Right cardiac atrium (tissue), 5 donors: ENCODE data around the gene C11orf54. TPM values are rescaled to one million over a fixed set of nuclear protein-coding genes. Genes with fewer than 3 reads are reported as not detected.
"Not testable (repeated sequence)": the region's sequence is repeated elsewhere in the genome, so short reads cannot be mapped to it uniquely, and the experiment has no call there.

Experiments used
- ATAC-seq, 2 donors: fragments of 200-7000 bp; cut with Tn5 transposase; one replicate each; pipeline versions ENCODE4 v1.8.0 to v1.9.1; 2020; ENCODE audit warnings: moderate library complexity in 2 of 2, mild to moderate bottlenecking in 1 of 2
- DNase-seq, 3 donors: peaks; one replicate each; pipeline ENCODE4 v3.0.0-alpha.2; 2020
- H3K27ac ChIP-seq: one replicate; pipeline ENCODE4 v1.5.1; 2013; ENCODE audit warnings: mild to moderate bottlenecking, low read length, control low read depth, moderate library complexity
- H3K27me3 ChIP-seq: one replicate; pipeline ENCODE4 v1.6.1; 2013; ENCODE audit not compliant: control insufficient read depth, insufficient read depth
- H3K4me1 ChIP-seq: one replicate; pipeline ENCODE4 v1.6.1; 2013; ENCODE audit warnings: low read length; ENCODE audit not compliant: control insufficient read depth, insufficient read depth
- H3K4me3 ChIP-seq: one replicate; pipeline ENCODE4 v1.5.1; 2013; ENCODE audit warnings: low read length, control low read depth
- H3K9me3 ChIP-seq: one replicate; pipeline ENCODE4 v1.6.1; 2013; ENCODE audit warnings: low read length; ENCODE audit not compliant: control insufficient read depth
- WGBS: extraction: QIAGEN DNeasy Blood & Tissue Kit; methylation state at CpG from one replicate; pipeline ENCODE4 v1.1.7; 2013; 5-methylcytosine and 5-hydroxymethylcytosine counted together
- intact Hi-C, 4 donors: fragments of 100-400 bp; cut with DNase I; formaldehyde crosslinking; loops; one replicate each; pipeline versions ENCODE4 v1.11.0 to v1.14.0; 2022 to 2023
- polyA plus RNA-seq: library from polyadenylated mRNA; stranded (reverse); fragments of 200-250 nt; gene quantifications from one replicate; pipeline ENCODE4 v1.2.3, GENCODE V29; 2013
- total RNA-seq, 4 donors: library from RNA; stranded (reverse); fragmentation: NEBNext Ultra II Directional; extraction: Animal tissue kit (Norgen Biotek cat#: 25700); gene quantifications; one replicate each; pipeline ENCODE4 v1.2.1, GENCODE V29; 2021
- donor health status: healthy with polysubstance abuse.
- donor health status: DM: no; HTN: yes; CAD: no.
- donor health status: DM: no; HTN: no; CAD: no.
- donor health status: DM: no; HTN: yes; CAD: no; lungs with severe emphysema.
- donor health status: DM: yes; HTN: yes; CAD: no.

C11orf54 gene
- total and polyA plus RNA-seq, 5 donors, result 23.0 to 36.9 (median 30.9) TPM

GRCh38 chr11:93745005-93745755, 3.7 kb downstream of the C11orf54 start:
- intact Hi-C loops, H3K4me1 ChIP-seq, DNase-seq, H3K27me3 ChIP-seq, H3K9me3 ChIP-seq, ATAC-seq, H3K4me3 ChIP-seq: not testable (repeated sequence)
- 40% methylated on average over 12 of the region's 12 CpGs for WGBS
- peak overlapping the region; percentile 49 for H3K27ac ChIP-seq

GRCh38 chr11:93746101-93746500, 4.6 kb downstream of the C11orf54 start:
- no peak for ATAC-seq
- H3K27me3 ChIP-seq, result no peaks in the 10 kb centered on the region
- intact Hi-C loops, result no loop called here
- H3K9me3 ChIP-seq, result no peaks in the 10 kb centered on the region
- H3K4me3 ChIP-seq, result no peak overlapping the region
- H3K4me1 ChIP-seq, result peaks cover 2% of the 10 kb centered on the region
- no peak overlapping the region for H3K27ac ChIP-seq
- DNase-seq, result no peak
- WGBS, result 56% methylated on average over 2 of the region's 2 CpGs

- intact Hi-C loops, result no loop called here
- no peaks in the 10 kb centered on the region for H3K9me3 ChIP-seq
- no peak overlapping the region for H3K27ac ChIP-seq
- H3K27me3 ChIP-seq, result no peaks in the 10 kb centered on the region
- no peak overlapping the region for H3K4me3 ChIP-seq
- 93% methylated on average over 1 of the region's 1 CpG for WGBS
- peaks cover 2% of the 10 kb centered on the region for H3K4me1 ChIP-seq
- ATAC-seq (no peak), DNase-seq (no peak)
Observed at GRCh38 chr11:93747122-93747521, 5.7 kb downstream of the C11orf54 start.

GRCh38 chr11:93751001-93751400, 9.5 kb downstream of the C11orf54 start:
- Histone ChIP-seq H3K4me1 (no peaks in the 10 kb centered on the region), H3K27me3 (no peaks in the 10 kb centered on the region), H3K4me3 (no peak overlapping the region), H3K27ac (no peak overlapping the region), H3K9me3 (no peaks in the 10 kb centered on the region)
- DNase-seq, result no peak
- intact Hi-C loops, result no loop called here
- no peak for ATAC-seq
- 71% methylated on average over 1 of the region's 1 CpG for WGBS

GRCh38 chr11:93753241-93753640, 11.8 kb downstream of the C11orf54 start:
- 94% methylated on average over 2 of the region's 2 CpGs for WGBS
- H3K27ac ChIP-seq, result no peak overlapping the region
- H3K27me3 ChIP-seq, result no peaks in the 10 kb centered on the region
- no peaks in the 10 kb centered on the region for H3K4me1 ChIP-seq
- ATAC-seq, result no peak
- H3K9me3 ChIP-seq, result no peaks in the 10 kb centered on the region
- intact Hi-C loops, result no loop called here
- no peak overlapping the region for H3K4me3 ChIP-seq
- DNase-seq, result no peak

GRCh38 chr11:93756748-93757147, 15.3 kb downstream of the C11orf54 start:
- no peak for ATAC-seq
- Histone ChIP-seq H3K27ac (no peak overlapping the region), H3K4me3 (no peak overlapping the region), H3K4me1 (no peaks in the 10 kb centered on the region), H3K9me3 (no peaks in the 10 kb centered on the region), H3K27me3 (no peaks in the 10 kb centered on the region)
- WGBS, result 65% methylated on average over 3 of the region's 3 CpGs
- DNase-seq, result no peak
- intact Hi-C loops, result no loop called here

GRCh38 chr11:93757301-93757700, 15.8 kb downstream of the C11orf54 start:
- intact Hi-C loops, result no loop called here

GRCh38 chr11:93757924-93758865, 16.7 kb downstream of the C11orf54 start:
- DNase-seq (peak in 1 of 3 donors; percentile 50), ATAC-seq (peak in 1 of 2 donors; percentile 26)
- Histone ChIP-seq H3K9me3 (no peaks in the 10 kb centered on the region), H3K4me3 (no peak overlapping the region), H3K27ac (no peak overlapping the region), H3K4me1 (no peaks in the 10 kb centered on the region), H3K27me3 (no peaks in the 10 kb centered on the region)
- WGBS, result 94% methylated on average over 38 of the region's 38 CpGs
- intact Hi-C loops, result no loop called here

More at GRCh38 chr11:93757301-93757700, 15.8 kb downstream of the C11orf54 start:
- Histone ChIP-seq H3K4me1 (no peaks in the 10 kb centered on the region), H3K27ac (no peak overlapping the region), H3K4me3 (no peak overlapping the region), H3K9me3 (no peaks in the 10 kb centered on the region), H3K27me3 (no peaks in the 10 kb centered on the region)
- 89% methylated on average over 3 of the region's 3 CpGs for WGBS
- DNase-seq (no peak), ATAC-seq (no peak)

- H3K27ac ChIP-seq, H3K4me3 ChIP-seq, H3K9me3 ChIP-seq, intact Hi-C loops, ATAC-seq, DNase-seq, H3K4me1 ChIP-seq, H3K27me3 ChIP-seq: not testable (repeated sequence)
- 94% methylated on average over 4 of the region's 4 CpGs for WGBS
Observed at GRCh38 chr11:93759123-93759522, 17.7 kb downstream of the C11orf54 start.

GRCh38 chr11:93761910-93762309, 20.4 kb downstream of the C11orf54 start:
- no peak for ATAC-seq
- Histone ChIP-seq H3K4me3 (no peak overlapping the region), H3K4me1 (no peaks in the 10 kb centered on the region), H3K9me3 (no peaks in the 10 kb centered on the region), H3K27ac (no peak overlapping the region), H3K27me3 (no peaks in the 10 kb centered on the region)
- intact Hi-C loops, result no loop called here
- 99% methylated on average over 1 of the region's 1 CpG for WGBS
- DNase-seq, result no peak

- no peak overlapping the region for H3K27ac ChIP-seq
- DNase-seq (no peak), ATAC-seq (no peak)
- no peaks in the 10 kb centered on the region for H3K4me1 ChIP-seq
- no peaks in the 10 kb centered on the region for H3K27me3 ChIP-seq
- intact Hi-C loops, result no loop called here
- no peaks in the 10 kb centered on the region for H3K9me3 ChIP-seq
- WGBS, result 40% methylated on average over 2 of the region's 2 CpGs
- no peak overlapping the region for H3K4me3 ChIP-seq
Observed at GRCh38 chr11:93765551-93765950, 24.1 kb downstream of the C11orf54 start.
